GM23338 (cell line): Measurements from ENCODE around the gene DCLRE1B. TPM values are rescaled to one million over a fixed set of nuclear protein-coding genes. Genes with fewer than 3 reads are reported as not detected.

Experiments
- ATAC-seq: fragments of 200-7000 bp; cut with Tn5 transposase; 3 replicates; pipeline ENCODE4 v1.9.1; 2020
- DNase-seq: peaks from one replicate; pipeline ENCODE4 v3.0.0-alpha.2; 2015; ENCODE audit warnings: low spot score
- H2AFZ ChIP-seq: fragments of 200-600 bp; sonication (generic); 2 replicates; pipeline ENCODE4 v1.8.0; 2016; ENCODE audit warnings: antibody characterized with exemption, mild to moderate bottlenecking, moderate library complexity
- H3F3A ChIP-seq: fragments of 200-600 bp; sonication (generic); replicated peaks from 2 replicates; pipeline ENCODE4 v1.8.0; 2017; ENCODE audit warnings: antibody characterized with exemption, mixed run types, low read depth
- H3K27ac ChIP-seq: fragments of 200-600 bp; sonication (generic); 2 replicates; pipeline ENCODE4 v1.6.1; 2016; ENCODE audit warnings: low read depth
- H3K27me3 ChIP-seq: fragments of 200-600 bp; sonication (generic); 2 replicates; pipeline ENCODE4 v1.8.0; 2016; ENCODE audit warnings: mild to moderate bottlenecking, mixed run types, moderate library complexity; ENCODE audit not compliant: insufficient read depth
- H3K36me3 ChIP-seq: fragments of 200-600 bp; sonication (generic); 2 replicates; pipeline ENCODE4 v1.8.0; 2016; ENCODE audit warnings: mild to moderate bottlenecking; ENCODE audit not compliant: insufficient read depth
- H3K4me1 ChIP-seq: fragments of 200-600 bp; sonication (generic); 2 replicates; pipeline ENCODE4 v1.8.0; 2016; ENCODE audit warnings: mild to moderate bottlenecking, moderate library complexity; ENCODE audit not compliant: insufficient read depth
- H3K4me2 ChIP-seq: fragments of 200-600 bp; sonication (generic); 2 replicates; pipeline ENCODE4 v1.7.1; 2017; ENCODE audit warnings: mixed run types
- H3K4me3 ChIP-seq: fragments of 200-600 bp; sonication (generic); 2 replicates; pipeline ENCODE4 v1.6.1; 2016; ENCODE audit warnings: mixed run types
- H3K79me2 ChIP-seq: fragments of 200-600 bp; sonication (generic); replicated peaks from 2 replicates; pipeline ENCODE4 v1.8.0; 2017; ENCODE audit warnings: mild to moderate bottlenecking; ENCODE audit not compliant: insufficient read depth
- H3K9me2 ChIP-seq: fragments of 200-600 bp; sonication (generic); 2 replicates; pipeline ENCODE4 v1.8.0; 2017; ENCODE audit not compliant: insufficient read depth
- H4K20me1 ChIP-seq: fragments of 200-600 bp; sonication (generic); replicated peaks from 2 replicates; pipeline ENCODE4 v1.8.0; 2017; ENCODE audit warnings: mild to moderate bottlenecking; ENCODE audit not compliant: insufficient read depth
- H3K27ac Mint-ChIP-seq: 2 replicates; pipeline ENCODE4 v1.8.0; 2020; ENCODE audit warnings: inconsistent platforms, mild to moderate bottlenecking, moderate library complexity, mixed read lengths
- H3K27me3 Mint-ChIP-seq: 3 replicates; pipeline ENCODE4 v1.8.0; 2022; ENCODE audit warnings: low read depth, mild to moderate bottlenecking, moderate library complexity, mixed read lengths, inconsistent platforms; ENCODE audit not compliant: insufficient read depth, poor library complexity
- H3K36me3 Mint-ChIP-seq: 3 replicates; pipeline ENCODE4 v1.8.0; 2021; ENCODE audit warnings: low read depth, mild to moderate bottlenecking, inconsistent platforms, moderate library complexity, mixed read lengths
- H3K4me1 Mint-ChIP-seq: 3 replicates; pipeline ENCODE4 v1.8.0; 2020; ENCODE audit warnings: mild to moderate bottlenecking, inconsistent platforms, mixed read lengths
- H3K4me3 Mint-ChIP-seq: 3 replicates; pipeline ENCODE4 v1.8.0; 2021; ENCODE audit warnings: moderate library complexity, mild to moderate bottlenecking, inconsistent platforms, mixed read lengths
- H3K9me3 Mint-ChIP-seq: 3 replicates; pipeline ENCODE4 v1.8.0; 2020; ENCODE audit warnings: moderate library complexity, mild to moderate bottlenecking, inconsistent platforms, mixed read lengths
- CTCF ChIP-seq, 2 experiments: fragments of 200-600 bp in 1 of 2; sonication (generic) in 1 of 2; conservative IDR thresholded peaks; 2 replicates each; pipeline versions ENCODE4 v1.5.1 to v1.6.1; 2016 to 2017; ENCODE audit warnings: antibody characterized with exemption in 2 of 2, low read depth in 2 of 2, mild to moderate bottlenecking in 2 of 2, moderate library complexity in 1 of 2
- ETS1 ChIP-seq: IDR thresholded peaks from 2 replicates; pipeline ENCODE4 v1.6.1; 2016; ENCODE audit warnings: antibody characterized with exemption
- JUNB ChIP-seq: IDR thresholded peaks from one replicate; pipeline ENCODE4 v1.6.1; 2016; ENCODE audit warnings: antibody characterized with exemption; ENCODE audit not compliant: unreplicated experiment
- NANOG ChIP-seq: IDR thresholded peaks from 2 replicates; pipeline ENCODE4 v1.6.1; 2016; ENCODE audit warnings: antibody characterized with exemption, borderline replicate concordance
- REST ChIP-seq: IDR thresholded peaks from one replicate; pipeline ENCODE4 v1.6.1; 2018; ENCODE audit warnings: antibody characterized with exemption; ENCODE audit not compliant: unreplicated experiment
- STAT1 ChIP-seq: IDR thresholded peaks from one replicate; pipeline ENCODE4 v1.6.1; 2016; ENCODE audit warnings: antibody characterized with exemption; ENCODE audit not compliant: unreplicated experiment
- ZNF331 ChIP-seq: fragments of 250-450 bp; sonication (Bioruptor Pico); IDR thresholded peaks from 2 replicates; pipeline ENCODE4 v1.5.0; 2020; ENCODE audit warnings: low read depth, mild to moderate bottlenecking, moderate library complexity
- ZNF462 ChIP-seq: fragments of 250-450 bp; sonication (Bioruptor Pico); IDR thresholded peaks from 2 replicates; pipeline ENCODE4 v1.5.0; 2020; ENCODE audit warnings: mild to moderate bottlenecking, moderate library complexity
- polyA plus RNA-seq: library from polyadenylated mRNA; unstranded; fragments of >200 nt; fragmentation: Nextera tagmentation; extraction: Ambion mirVana; gene quantifications from 2 replicates; pipeline ENCODE4 v1.2.1, GENCODE V29; 2016
- total RNA-seq: library from RNA; depleted of rRNA; stranded (reverse); fragments of >200 nt; shearing (Covaris generic); gene quantifications from 2 replicates; pipeline ENCODE4 v1.2.3, GENCODE V29; 2014

The DCLRE1B gene
- total and polyA plus RNA-seq, 2 experiments from 2014 or later: 6.3 to 9.7 TPM

GRCh38 chr1:113951719-113952118 lies 46.6 kb downstream of the DCLRE1B start (continued):
- TF ChIP-seq REST: no peak
- TF ChIP-seq NANOG: no peak

- no peak overlapping the region for H3K27ac ChIP-seq
- no peak overlapping the region for H3K4me3 Mint-ChIP-seq
These were observed 52.9 kb downstream of the DCLRE1B start for GRCh38 chr1:113957984-113958383.

More at GRCh38 chr1:113957984-113958383, 52.9 kb downstream of the DCLRE1B start:
- no peak overlapping the region for H2AFZ ChIP-seq
- H3K4me3 ChIP-seq: no peak overlapping the region
- no peaks in the 10 kb centered on the region for H3K27me3 ChIP-seq
- no peaks in the 10 kb centered on the region for H3K9me2 ChIP-seq
- H3K36me3 Mint-ChIP-seq: peaks cover 21% of the 10 kb centered on the region; the same call in 2 of the 3 replicates
- no peak overlapping the region for H3K4me2 ChIP-seq
- H4K20me1 ChIP-seq: no peaks in the 10 kb centered on the region
- no peaks in the 10 kb centered on the region for H3K4me1 ChIP-seq
- ATAC-seq (no peak), DNase-seq (no peak)
- H3K36me3 ChIP-seq: peaks cover 15% of the 10 kb centered on the region; the same call in 1 of the 2 replicates
- H3F3A ChIP-seq: no peaks in the 10 kb centered on the region
- TF ChIP-seq ZNF462 (CRISPR knock-in tag) (no peak), CTCF (conservative IDR thresholded peaks at IDR 0.05; ENCODE audit: low read depth in 2 of 2) (no peak), ETS1 (no peak), JUNB (no peak), ZNF331 (CRISPR knock-in tag) (no peak), STAT1 (no peak)
- H3K79me2 ChIP-seq: no peaks in the 10 kb centered on the region
- peaks cover 2% of the 10 kb centered on the region for H3K27me3 Mint-ChIP-seq
- H3K9me3 Mint-ChIP-seq: no peaks in the 10 kb centered on the region
- H3K27ac Mint-ChIP-seq: no peak overlapping the region
- H3K4me1 Mint-ChIP-seq: no peaks in the 10 kb centered on the region
